Suprapubic skin (tissue), 4 donors: ENCODE measurements around the gene NRF1. TPM values are rescaled to one million over a fixed set of nuclear protein-coding genes. Genes with fewer than 3 reads are reported as not detected.

ENCODE experiments used
- DNase-seq, 2 donors: peaks; one replicate each; pipeline ENCODE4 v3.0.0-alpha.2; 2019; ENCODE audit warnings: low spot score in 2 of 2
- H3K27ac ChIP-seq: fragments of 200-600 bp; sonication (generic); one replicate; pipeline ENCODE4 v1.5.1; 2019
- H3K27me3 ChIP-seq: fragments of 200-600 bp; sonication (generic); one replicate; pipeline ENCODE4 v1.5.1; 2019
- H3K36me3 ChIP-seq: fragments of 200-600 bp; sonication (generic); one replicate; pipeline ENCODE4 v1.5.1; 2019
- H3K4me1 ChIP-seq: fragments of 200-600 bp; sonication (generic); one replicate; pipeline ENCODE4 v1.5.1; 2019
- H3K4me3 ChIP-seq: fragments of 200-600 bp; sonication (generic); one replicate; pipeline ENCODE4 v1.5.1; 2019; ENCODE audit warnings: mild to moderate bottlenecking
- H3K9me3 ChIP-seq: fragments of 200-600 bp; sonication (generic); one replicate; pipeline ENCODE4 v1.5.1; 2019
- EP300 ChIP-seq: sonication (generic); formaldehyde crosslinking; IDR thresholded peaks from one replicate; pipeline ENCODE4 v1.6.1; 2017; ENCODE audit warnings: antibody characterized with exemption
- POLR2A ChIP-seq, 2 donors: fragments of 450-650 bp; IDR thresholded peaks; one replicate each; pipeline ENCODE4 v1.6.1; 2017; ENCODE audit warnings: antibody characterized with exemption in 2 of 2, mild to moderate bottlenecking in 2 of 2, moderate library complexity in 2 of 2
- POLR2AphosphoS5 ChIP-seq, 3 donors: sonication (generic); formaldehyde crosslinking; IDR thresholded peaks; one replicate each; pipeline ENCODE4 v1.6.1; 2017; ENCODE audit warnings: antibody characterized with exemption in 3 of 3
- WGBS: methylation state at CpG from one replicate; pipeline ENCODE4 v1.1.5; 2018; 5-methylcytosine and 5-hydroxymethylcytosine counted together
- total RNA-seq, 4 donors: library from RNA; depleted of rRNA; stranded (reverse); fragments of >200 nt; gene quantifications; one replicate each; pipeline ENCODE4 v1.1.0, GENCODE V29; 2016
- TF ChIP-seq, protein P1 (sequence below), 2 donors: fragments of 200-600 bp in 1 of 2; fragments of 450-650 bp in 1 of 2; sonication (generic) in 1 of 2; IDR thresholded peaks; one replicate each; pipeline ENCODE4 v1.5.1; 2016 to 2019; ENCODE audit warnings: antibody characterized with exemption in 2 of 2, mild to moderate bottlenecking in 1 of 2, moderate library complexity in 1 of 2

NRF1 gene
- total RNA-seq, 4 donors from 2014 or later, result 11.7 to 33.2 (median 15.5) TPM

DNA sequence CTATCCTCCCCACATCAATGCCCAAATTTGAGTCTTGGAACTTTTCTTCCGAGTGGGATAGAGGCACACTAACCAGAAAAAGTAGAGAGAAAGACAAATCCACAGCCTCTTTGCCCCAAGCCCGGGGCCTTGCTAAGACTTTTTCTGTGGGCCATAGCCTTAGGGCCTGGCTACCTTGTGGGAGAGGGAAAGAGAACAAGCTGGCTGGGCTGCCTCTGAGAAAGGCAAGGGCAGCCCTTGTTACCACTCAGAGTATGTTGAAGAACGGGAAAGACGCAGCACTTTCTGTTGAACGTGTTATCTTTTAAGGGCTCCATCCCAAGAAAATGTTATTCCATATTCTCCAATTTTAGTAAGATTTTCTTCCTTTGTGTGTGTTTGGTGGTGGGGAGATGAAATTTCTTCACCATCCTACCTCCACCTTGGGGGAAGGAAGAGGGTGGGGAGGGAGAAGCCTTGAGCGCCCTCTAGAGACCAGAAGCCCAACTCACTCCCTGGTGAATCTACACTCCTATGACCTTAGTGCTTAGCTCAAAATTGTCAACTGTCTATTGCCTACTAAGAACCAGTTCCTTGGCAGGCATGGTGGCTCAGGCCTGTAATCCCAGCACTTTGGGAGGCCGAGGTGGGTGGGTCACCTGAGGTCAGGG lies 3.9 kb upstream of the NRF1 start:
- Histone ChIP-seq H3K36me3 (no peaks in the 10 kb centered on the region), H3K27ac (no peak overlapping the region), H3K9me3 (no peaks in the 10 kb centered on the region), H3K27me3 (no peaks in the 10 kb centered on the region), H3K4me3 (no peak overlapping the region), H3K4me1 (peaks cover 13% of the 10 kb centered on the region)
- WGBS, result 85% methylated on average over 7 of the region's 7 CpGs
- TF ChIP-seq POLR2AphosphoS5 (IDR thresholded peaks at IDR 0.05), result no peak
- TF ChIP-seq POLR2A (IDR thresholded peaks at IDR 0.05), result no peak
- no peak for TF ChIP-seq EP300
- TF ChIP-seq, protein P1, sequence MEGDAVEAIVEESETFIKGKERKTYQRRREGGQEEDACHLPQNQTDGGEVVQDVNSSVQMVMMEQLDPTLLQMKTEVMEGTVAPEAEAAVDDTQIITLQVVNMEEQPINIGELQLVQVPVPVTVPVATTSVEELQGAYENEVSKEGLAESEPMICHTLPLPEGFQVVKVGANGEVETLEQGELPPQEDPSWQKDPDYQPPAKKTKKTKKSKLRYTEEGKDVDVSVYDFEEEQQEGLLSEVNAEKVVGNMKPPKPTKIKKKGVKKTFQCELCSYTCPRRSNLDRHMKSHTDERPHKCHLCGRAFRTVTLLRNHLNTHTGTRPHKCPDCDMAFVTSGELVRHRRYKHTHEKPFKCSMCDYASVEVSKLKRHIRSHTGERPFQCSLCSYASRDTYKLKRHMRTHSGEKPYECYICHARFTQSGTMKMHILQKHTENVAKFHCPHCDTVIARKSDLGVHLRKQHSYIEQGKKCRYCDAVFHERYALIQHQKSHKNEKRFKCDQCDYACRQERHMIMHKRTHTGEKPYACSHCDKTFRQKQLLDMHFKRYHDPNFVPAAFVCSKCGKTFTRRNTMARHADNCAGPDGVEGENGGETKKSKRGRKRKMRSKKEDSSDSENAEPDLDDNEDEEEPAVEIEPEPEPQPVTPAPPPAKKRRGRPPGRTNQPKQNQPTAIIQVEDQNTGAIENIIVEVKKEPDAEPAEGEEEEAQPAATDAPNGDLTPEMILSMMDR (IDR thresholded peaks at IDR 0.05), result peak in 1 of 2 donors; percentile 42
- DNase-seq, result no peak

DNA sequence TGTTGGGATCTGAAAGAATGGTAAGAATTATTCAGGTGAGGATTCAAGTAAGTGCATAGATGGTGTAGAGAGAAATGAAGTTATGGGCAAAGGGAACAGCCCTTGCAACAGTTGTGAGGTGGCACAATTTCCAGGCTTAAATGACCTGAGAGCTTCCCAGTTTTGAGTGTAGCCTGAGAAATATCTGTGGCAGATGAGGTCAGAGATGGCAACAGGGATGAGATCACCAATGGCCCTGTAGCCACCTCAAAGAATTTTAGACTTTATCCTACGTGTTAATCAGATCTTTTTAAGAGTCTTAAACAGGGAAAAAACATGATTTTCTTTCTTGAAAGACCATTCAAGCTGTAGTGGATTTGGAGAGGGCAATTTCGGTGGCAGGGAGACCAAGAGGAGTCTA lies 1.9 kb upstream of the NRF1 start:
- Histone ChIP-seq H3K27ac (no peak overlapping the region), H3K36me3 (no peaks in the 10 kb centered on the region), H3K9me3 (no peaks in the 10 kb centered on the region), H3K4me1 (peaks cover 34% of the 10 kb centered on the region), H3K4me3 (no peak overlapping the region), H3K27me3 (no peaks in the 10 kb centered on the region)
- no peak for TF ChIP-seq POLR2AphosphoS5 (IDR thresholded peaks at IDR 0.05)
- TF ChIP-seq, protein P1 (IDR thresholded peaks at IDR 0.05), result peak in 1 of 2 donors; percentile 2
- 93% methylated on average over 2 of the region's 2 CpGs for WGBS
- no peak for DNase-seq

DNA sequence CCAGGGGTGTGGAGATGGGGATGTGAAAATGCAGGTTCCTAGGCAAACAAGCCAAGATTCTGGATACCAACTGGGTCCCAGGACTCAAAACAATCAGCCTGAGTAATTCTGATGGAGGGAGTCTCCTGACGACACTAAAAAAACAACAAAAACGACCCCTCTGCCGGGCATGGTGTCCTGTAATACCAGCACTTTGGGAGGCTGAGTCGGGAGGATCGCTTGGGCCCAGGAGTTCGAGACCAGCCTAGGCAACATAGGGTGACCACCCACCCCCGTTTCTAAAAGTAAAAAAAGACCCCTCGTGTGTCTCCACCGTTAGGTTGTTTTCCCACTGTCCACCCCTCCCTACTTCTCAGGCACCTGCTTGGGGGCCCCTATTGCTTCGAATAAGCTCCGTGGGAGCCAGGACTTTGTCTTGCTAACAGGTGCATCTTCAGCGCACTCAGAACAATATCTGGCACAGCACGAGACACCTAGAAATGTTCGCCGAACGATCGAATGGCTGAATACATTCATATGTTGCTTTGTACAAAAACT lies 743 bp upstream of the NRF1 start:
- no peak for DNase-seq
- Histone ChIP-seq H3K9me3 (no peaks in the 10 kb centered on the region), H3K36me3 (no peaks in the 10 kb centered on the region), H3K27me3 (no peaks in the 10 kb centered on the region), H3K27ac (peak overlapping the region; percentile 96), H3K4me3 (peak overlapping the region; percentile 63), H3K4me1 (peaks cover 42% of the 10 kb centered on the region)
- TF ChIP-seq POLR2AphosphoS5 (IDR thresholded peaks at IDR 0.05) (no peak), POLR2A (IDR thresholded peaks at IDR 0.05) (no peak), EP300 (no peak)
- TF ChIP-seq, protein P1 (IDR thresholded peaks at IDR 0.05), result no peak
- 10% methylated on average over 17 of the region's 17 CpGs for WGBS

DNA sequence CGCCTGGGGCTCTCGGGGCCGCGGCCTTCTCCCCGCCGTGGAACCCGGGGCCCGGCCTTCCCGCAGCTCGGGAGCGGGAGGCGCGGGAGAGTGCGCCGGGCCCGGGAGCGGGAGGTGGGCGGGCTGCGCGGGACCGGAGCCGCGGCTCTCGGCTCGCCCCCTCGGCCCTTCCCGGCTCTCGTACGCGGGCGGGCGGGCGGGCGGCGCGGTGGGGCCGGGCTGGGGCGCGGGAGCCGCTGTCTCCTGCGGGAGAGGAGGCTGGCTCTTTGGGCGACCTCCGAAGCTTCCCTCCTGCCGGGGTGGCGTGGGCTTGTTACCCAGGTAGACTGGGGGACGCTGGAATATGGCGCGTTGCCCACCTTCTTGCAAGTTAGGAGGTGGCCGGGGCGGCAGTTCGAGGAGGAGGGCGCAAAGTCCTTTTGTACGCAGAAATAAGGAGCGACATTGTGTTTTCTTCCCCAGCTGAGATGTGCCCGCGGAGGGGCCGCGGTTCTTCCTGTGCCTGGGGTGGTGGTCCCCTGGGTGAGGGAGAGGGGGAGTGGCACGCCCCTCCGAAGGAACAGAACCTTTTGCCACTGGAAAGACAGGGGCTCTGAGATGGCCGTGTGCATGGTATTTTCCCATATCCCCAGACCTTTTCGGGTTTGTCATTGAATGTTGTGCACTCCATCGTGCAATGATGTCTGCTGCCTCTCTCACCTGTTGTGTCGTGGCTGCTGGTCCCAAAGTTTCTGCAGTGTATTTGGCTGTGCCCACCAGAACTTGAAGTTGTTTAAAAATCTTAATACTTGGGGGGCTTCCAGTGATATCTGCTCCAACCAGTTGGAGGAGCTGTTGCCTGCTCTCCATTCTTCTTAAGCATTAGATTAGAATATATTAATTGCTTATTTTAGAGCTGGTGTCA lies 844 bp downstream of the NRF1 start:
- no peaks in the 10 kb centered on the region for H3K27me3 ChIP-seq
- 0% methylated on average over 8 of the region's 64 CpGs for WGBS
- H3K4me1 ChIP-seq, result peaks cover 46% of the 10 kb centered on the region
- no peaks in the 10 kb centered on the region for H3K36me3 ChIP-seq
- peak; percentile 81 to 85 for DNase-seq
- H3K27ac ChIP-seq, result peak overlapping the region; percentile 96
- TF ChIP-seq, protein P1 (IDR thresholded peaks at IDR 0.05), result peak in 1 of 2 donors; percentile 33
- TF ChIP-seq POLR2AphosphoS5 (IDR thresholded peaks at IDR 0.05), result no peak
- no peaks in the 10 kb centered on the region for H3K9me3 ChIP-seq
- peak overlapping the region; percentile 63 for H3K4me3 ChIP-seq

DNA sequence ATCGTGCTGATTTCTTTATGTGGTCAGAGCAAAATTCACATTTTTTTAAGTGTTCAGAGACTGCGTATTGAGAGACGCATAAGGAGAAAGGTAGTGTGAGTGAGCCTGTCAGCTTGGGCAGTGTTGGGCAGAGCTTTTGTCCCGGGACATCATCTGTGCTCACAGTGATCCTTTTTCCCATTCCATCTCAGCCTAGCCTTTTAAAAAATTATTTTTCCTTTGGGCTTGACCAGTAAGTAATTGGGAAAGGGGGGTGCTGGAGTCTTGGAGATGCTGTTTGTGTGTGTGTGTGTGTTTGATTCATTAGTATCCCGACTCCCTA lies 1.5 kb downstream of the NRF1 start:
- H3K27ac ChIP-seq, result no peak overlapping the region
- WGBS, result 17% methylated on average over 5 of the region's 5 CpGs
- DNase-seq, result no peak
- peak overlapping the region; percentile 63 for H3K4me3 ChIP-seq
- H3K36me3 ChIP-seq, result no peaks in the 10 kb centered on the region
- no peak for TF ChIP-seq POLR2A (IDR thresholded peaks at IDR 0.05)
- TF ChIP-seq, protein P1 (IDR thresholded peaks at IDR 0.05), result no peak
- TF ChIP-seq POLR2AphosphoS5 (IDR thresholded peaks at IDR 0.05), result no peak
- no peak for TF ChIP-seq EP300
- H3K9me3 ChIP-seq, result no peaks in the 10 kb centered on the region
- H3K27me3 ChIP-seq, result no peaks in the 10 kb centered on the region
- H3K4me1 ChIP-seq, result peaks cover 46% of the 10 kb centered on the region
